Loucy (cell line): ENCODE results near the gene IFI44.

Experiments
- CTCF ChIP-seq: fragments of 200-600 bp; sonication (generic); conservative IDR thresholded peaks from 2 replicates; pipeline ENCODE4 v1.5.1; 2014; ENCODE audit warnings: mild to moderate bottlenecking, antibody characterized with exemption, low read length
- EZH2phosphoT487 ChIP-seq: fragments of 200-600 bp; IDR thresholded peaks from 2 replicates; pipeline ENCODE4 v1.6.1; 2018; ENCODE audit warnings: antibody characterized with exemption, mild to moderate bottlenecking, moderate library complexity, borderline replicate concordance

GRCh38 chr1:78622548-78622947, 27.1 kb upstream of the IFI44 start:
- TF ChIP-seq CTCF: no peak
- no peak for TF ChIP-seq EZH2phosphoT487
